GM12875 (cell line): ENCODE measurements around the gene ECEL1.

Experiments used
- H3K4me3 ChIP-seq: one replicate; pipeline ENCODE4 v1.5.1; 2011; ENCODE audit warnings: low read depth, low read length, control low read depth
- CTCF ChIP-seq: IDR thresholded peaks from 2 replicates; pipeline ENCODE4 v1.5.1; 2011; ENCODE audit warnings: low read depth, mild to moderate bottlenecking, control low read depth, inconsistent platforms, low read length, moderate library complexity, borderline replicate concordance; ENCODE audit not compliant: insufficient read depth

Gene ECEL1

GRCh38 chr2:232521098-232521497, 33.5 kb upstream of the ECEL1 start:
- no peak overlapping the region for H3K4me3 ChIP-seq
- no peak for TF ChIP-seq CTCF

GRCh38 chr2:232520489-232520888, 32.9 kb upstream of the ECEL1 start:
- no peak for TF ChIP-seq CTCF

DNA sequence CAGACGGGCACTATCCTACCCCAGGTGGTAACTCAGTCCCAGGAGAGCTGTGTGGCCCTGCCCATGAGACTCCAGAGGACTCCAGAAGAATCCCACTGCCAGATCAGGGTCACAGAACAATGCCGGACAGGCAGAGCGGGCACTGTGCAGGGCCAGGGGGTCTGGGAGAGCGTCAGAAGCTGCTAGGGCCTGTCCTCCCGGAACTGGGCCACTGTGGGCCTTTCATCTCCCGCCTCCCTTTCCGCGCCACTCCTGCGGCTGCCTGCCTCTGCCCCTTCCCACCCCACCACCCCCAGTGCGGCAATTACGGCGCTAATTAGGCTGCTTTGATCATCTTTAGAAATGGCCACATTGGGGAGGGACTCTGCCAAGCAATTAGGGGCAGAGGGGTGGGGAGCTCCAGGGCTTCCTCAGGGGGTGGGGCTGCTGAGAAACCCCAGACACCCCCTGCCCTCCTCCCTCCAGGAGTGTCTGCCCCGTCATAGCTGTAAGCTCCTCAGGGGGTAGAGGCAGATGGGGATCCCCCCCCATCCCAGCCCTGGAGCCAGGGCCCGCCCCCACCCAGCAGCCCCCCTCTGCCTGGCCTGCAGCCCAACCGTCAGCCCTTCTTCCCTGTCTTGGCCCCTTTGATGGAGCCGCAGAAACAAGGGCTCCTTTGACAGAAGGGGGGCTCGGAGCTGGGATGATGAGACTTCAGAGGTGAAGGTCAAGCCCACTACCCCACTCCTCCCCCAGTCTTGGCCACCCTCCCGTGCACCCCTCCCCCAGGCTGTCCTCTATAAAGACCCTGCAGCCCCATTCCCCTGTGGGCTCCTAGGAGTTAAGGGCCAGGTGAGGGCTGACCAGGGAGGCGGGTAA, 32.2 kb upstream of the ECEL1 start, which contains the start of gene PRSS56:
Gene PRSS56, plus strand, starts transcription at position 808 of the 858 bp plus-strand sequence. CDS start 211 bp downstream, outside the sequence.
- no peak for TF ChIP-seq CTCF
- no peak within 1 kb of the TSS for H3K4me3 ChIP-seq

More at GRCh38 chr2:232520489-232520888, 32.9 kb upstream of the ECEL1 start:
- H3K4me3 ChIP-seq = no peak overlapping the region

- no peak overlapping the region for H3K4me3 ChIP-seq
- no peak for TF ChIP-seq CTCF
These were observed 31.2 kb upstream of the ECEL1 start for GRCh38 chr2:232518844-232519243.

DNA sequence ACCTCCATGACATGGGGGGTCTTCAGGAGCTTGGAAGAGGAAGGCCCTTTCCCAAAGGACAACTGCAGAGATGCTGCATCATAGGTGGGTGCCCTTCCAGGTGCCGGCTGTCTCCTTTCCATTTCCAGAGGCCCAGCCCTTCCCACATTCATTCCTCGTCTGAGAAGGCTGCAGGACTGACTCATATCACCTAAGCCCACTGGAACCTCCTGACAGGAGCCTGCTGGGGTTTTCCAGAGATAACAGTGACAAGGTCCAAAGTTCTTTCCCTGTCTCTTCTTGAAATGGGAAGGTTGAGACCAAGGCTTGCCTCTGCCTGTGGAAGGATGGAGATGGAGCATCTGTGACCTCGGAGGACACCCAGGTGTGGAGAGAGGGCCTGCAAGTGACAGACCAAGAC, 28.9 kb upstream of the ECEL1 start:
- no peak overlapping the region for H3K4me3 ChIP-seq
- no peak for TF ChIP-seq CTCF

DNA sequence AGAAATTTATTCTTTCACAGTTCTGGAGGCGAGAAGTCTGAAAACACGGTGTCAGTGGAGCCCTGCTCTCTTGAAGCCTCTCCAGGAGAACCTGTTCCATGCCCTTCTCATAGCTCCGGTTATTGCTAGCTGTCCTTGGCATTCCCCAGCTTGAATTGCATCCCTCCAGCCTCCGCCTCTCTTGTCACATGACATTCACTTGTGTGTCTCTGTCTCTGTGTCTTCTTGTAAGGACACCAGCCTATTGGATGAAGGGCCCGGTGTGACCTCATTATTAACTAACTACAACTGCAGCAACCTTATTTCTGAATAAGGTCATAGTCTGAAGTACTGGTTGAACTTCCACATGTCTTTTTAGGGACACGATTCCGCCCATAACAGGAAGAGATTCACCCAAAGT, 28.0 kb upstream of the ECEL1 start:
- no peak for TF ChIP-seq CTCF
- H3K4me3 ChIP-seq = no peak overlapping the region

GRCh38 chr2:232513353-232513752, 25.7 kb upstream of the ECEL1 start:
- TF ChIP-seq CTCF = no peak

More at GRCh38 chr2:232513353-232513752, 25.7 kb upstream of the ECEL1 start:
- no peak overlapping the region for H3K4me3 ChIP-seq
